Neuronal stem cell (in vitro differentiated cells): ENCODE results near the gene DRP2.

Experiments
- DNase-seq: peaks from one replicate; pipeline ENCODE4 v3.0.0-alpha.2; 2013; ENCODE audit warnings: low spot score
- H2AFZ ChIP-seq: one replicate; pipeline ENCODE4 v1.6.1; 2013; ENCODE audit warnings: mild to moderate bottlenecking, low read length, inconsistent platforms
- H2AK5ac ChIP-seq: 2 replicates; pipeline ENCODE4 v1.6.1; 2013; ENCODE audit warnings: low read depth, mild to moderate bottlenecking, inconsistent platforms, low read length, moderate library complexity, mixed read lengths
- H2BK120ac ChIP-seq: 2 replicates; pipeline ENCODE4 v1.6.1; 2013; ENCODE audit warnings: low read depth, mild to moderate bottlenecking, inconsistent platforms, low read length, moderate library complexity, mixed read lengths
- H2BK12ac ChIP-seq: one replicate; pipeline ENCODE4 v1.6.1; 2013; ENCODE audit warnings: low read length, inconsistent platforms
- H2BK15ac ChIP-seq: 2 replicates; pipeline ENCODE4 v1.6.1; 2013; ENCODE audit warnings: mild to moderate bottlenecking, low read length, inconsistent platforms, mixed read lengths
- H2BK5ac ChIP-seq: one replicate; pipeline ENCODE4 v1.6.1; 2013; ENCODE audit warnings: inconsistent platforms, mild to moderate bottlenecking, low read length, moderate library complexity
- H3K14ac ChIP-seq: one replicate; pipeline ENCODE4 v1.6.1; 2013; ENCODE audit warnings: low read length, inconsistent platforms
- H3K18ac ChIP-seq: 2 replicates; pipeline ENCODE4 v1.6.1; 2013; ENCODE audit warnings: low read length, inconsistent platforms
- H3K23ac ChIP-seq: 2 replicates; pipeline ENCODE4 v1.6.1; 2013; ENCODE audit warnings: low read depth, mild to moderate bottlenecking, mixed read lengths, low read length, inconsistent platforms; ENCODE audit not compliant: poor library complexity
- H3K27ac ChIP-seq: replicated peaks from 3 replicates; pipeline ENCODE4 v1.5.1; 2013; ENCODE audit warnings: low read length, inconsistent platforms
- H3K27me3 ChIP-seq, 3 experiments: 2 replicates each; pipeline ENCODE4 v1.6.1; 2013; ENCODE audit warnings: low read length in 3 of 3, mild to moderate bottlenecking in 2 of 3, inconsistent platforms in 1 of 3, low read depth in 1 of 3, mixed read lengths in 1 of 3, moderate library complexity in 1 of 3; ENCODE audit not compliant: control insufficient read depth in 3 of 3, insufficient read depth in 3 of 3
- H3K36me3 ChIP-seq, 2 donors: replicated peaks in 1 of 2; 2 replicates each; pipeline ENCODE4 v1.6.1; 2013; ENCODE audit warnings: low read length in 2 of 2; ENCODE audit not compliant: control insufficient read depth in 2 of 2, insufficient read depth in 2 of 2
- H3K4ac ChIP-seq: 2 replicates; pipeline ENCODE4 v1.6.1; 2013; ENCODE audit warnings: inconsistent platforms, mild to moderate bottlenecking, low read length, moderate library complexity
- H3K4me1 ChIP-seq, 2 donors: 1 replicate in 1 of 2; 2 replicates in 1 of 2; pipeline ENCODE4 v1.6.1; 2013; ENCODE audit warnings: low read length in 2 of 2, low read depth in 1 of 2; ENCODE audit not compliant: control insufficient read depth in 2 of 2, insufficient read depth in 1 of 2
- H3K4me2 ChIP-seq: one replicate; pipeline ENCODE4 v1.6.1; 2013; ENCODE audit warnings: mild to moderate bottlenecking, low read length, inconsistent platforms; ENCODE audit not compliant: insufficient read depth, poor library complexity, severe bottlenecking
- H3K4me3 ChIP-seq, 2 donors: 2 replicates each; pipeline ENCODE4 v1.5.1; 2013; ENCODE audit warnings: low read length in 2 of 2, mild to moderate bottlenecking in 2 of 2, inconsistent platforms in 1 of 2, moderate library complexity in 1 of 2
- H3K79me1 ChIP-seq: one replicate; pipeline ENCODE4 v1.6.1; 2013; ENCODE audit warnings: low read depth, mild to moderate bottlenecking, inconsistent platforms, low read length, moderate library complexity
- H3K9ac ChIP-seq: one replicate; pipeline ENCODE4 v1.6.1; 2013; ENCODE audit warnings: mild to moderate bottlenecking, low read depth, low read length, inconsistent platforms; ENCODE audit not compliant: poor library complexity
- H3K9me3 ChIP-seq, 2 donors: replicated peaks in 1 of 2; 2 replicates each; pipeline versions ENCODE3 to v1.6.1; 2013; ENCODE audit warnings: low read length in 2 of 2, mild to moderate bottlenecking in 2 of 2, inconsistent platforms in 1 of 2, low read depth in 1 of 2, mixed read lengths in 1 of 2, moderate library complexity in 1 of 2; ENCODE audit not compliant: control insufficient read depth in 2 of 2, insufficient read depth in 1 of 2
- H4K8ac ChIP-seq: one replicate; pipeline ENCODE4 v1.6.1; 2013; ENCODE audit warnings: low read depth, mild to moderate bottlenecking, inconsistent platforms, low read length, moderate library complexity
- H4K91ac ChIP-seq: one replicate; pipeline ENCODE4 v1.6.1; 2013; ENCODE audit warnings: low read length, low read depth, mild to moderate bottlenecking, inconsistent platforms; ENCODE audit not compliant: poor library complexity
- WGBS, 2 donors: extraction: QIAGEN DNeasy Blood & Tissue Kit; methylation state at CpG; one replicate each; pipeline ENCODE4 v1.1.7; 2013; ENCODE audit warnings: missing lambda C conversion rate in 2 of 2, mixed read lengths in 1 of 2; ENCODE audit not compliant: insufficient read length in 2 of 2, insufficient replicate concordance in 1 of 2; ENCODE audit errors: extremely low coverage in 2 of 2; 5-methylcytosine and 5-hydroxymethylcytosine counted together

DRP2 gene

GRCh38 chrX:101237041-101237440, 17.5 kb downstream of the DRP2 start:
- Histone ChIP-seq H3K18ac (no peak overlapping the region), H3K27me3 (no peaks in the 10 kb centered on the region), H2BK5ac (no peak overlapping the region), H2BK12ac (no peak overlapping the region), H3K9ac (no peak overlapping the region), H4K91ac (no peak overlapping the region), H3K23ac (no peak overlapping the region), H3K27ac (no peak overlapping the region), H3K4me3 (no peak overlapping the region), H4K8ac (no peak overlapping the region), H3K36me3 (peaks cover 0 to 6% of the 10 kb centered on the region in 2 donors), H3K4ac (no peak overlapping the region), H2BK120ac (no peak overlapping the region), H2AK5ac (no peak overlapping the region), H3K14ac (no peak overlapping the region), H2BK15ac (no peak overlapping the region), H3K79me1 (no peaks in the 10 kb centered on the region), H3K4me2 (no peak overlapping the region), H3K4me1 (no peaks in the 10 kb centered on the region), H3K9me3 (no peaks in the 10 kb centered on the region), H2AFZ (no peak overlapping the region)
- no CpG with 5 or more reads among the region's 2 CpGs for WGBS, 2 donors
- DNase-seq = no peak

- Histone ChIP-seq H3K36me3 (peaks cover 0 to 6% of the 10 kb centered on the region in 2 donors), H2BK5ac (no peak overlapping the region), H3K4me1 (no peaks in the 10 kb centered on the region), H3K9me3 (no peaks in the 10 kb centered on the region), H3K4me2 (no peak overlapping the region), H3K18ac (no peak overlapping the region), H3K79me1 (no peaks in the 10 kb centered on the region), H2BK12ac (no peak overlapping the region), H2AFZ (no peak overlapping the region), H4K8ac (no peak overlapping the region), H3K23ac (no peak overlapping the region), H2BK15ac (no peak overlapping the region), H3K27me3 (no peaks in the 10 kb centered on the region), H4K91ac (no peak overlapping the region), H3K27ac (no peak overlapping the region), H3K9ac (no peak overlapping the region), H3K4me3 (no peak overlapping the region), H2AK5ac (no peak overlapping the region), H2BK120ac (no peak overlapping the region), H3K14ac (no peak overlapping the region), H3K4ac (no peak overlapping the region)
- DNase-seq = no peak
- no CpG with 5 or more reads among the region's 9 CpGs for WGBS, 2 donors
Measured at GRCh38 chrX:101241531-101241930, 21.9 kb downstream of the DRP2 start.

- no peak overlapping the region for H3K27ac ChIP-seq
- no CpG with 5 or more reads among the region's 2 CpGs for WGBS, 2 donors
- H3K14ac ChIP-seq = no peak overlapping the region
- DNase-seq = no peak
- no peak overlapping the region for H3K9ac ChIP-seq
- no peak overlapping the region for H2BK120ac ChIP-seq
- no peak overlapping the region for H2BK5ac ChIP-seq
- H2AK5ac ChIP-seq = no peak overlapping the region
- H2AFZ ChIP-seq = no peak overlapping the region
- no peaks in the 10 kb centered on the region for H3K9me3 ChIP-seq
- H3K23ac ChIP-seq = no peak overlapping the region
- no peak overlapping the region for H3K4me2 ChIP-seq
- no peaks in the 10 kb centered on the region for H3K27me3 ChIP-seq
- no peak overlapping the region for H2BK12ac ChIP-seq
- peaks cover 0 to 2% of the 10 kb centered on the region in 2 donors for H3K36me3 ChIP-seq
- no peaks in the 10 kb centered on the region for H3K79me1 ChIP-seq
- no peak overlapping the region for H4K91ac ChIP-seq
- no peak overlapping the region for H4K8ac ChIP-seq
- H3K4me1 ChIP-seq = no peaks in the 10 kb centered on the region
- H3K18ac ChIP-seq = no peak overlapping the region
- H3K4me3 ChIP-seq = no peak overlapping the region
- H3K4ac ChIP-seq = no peak overlapping the region
- H2BK15ac ChIP-seq = no peak overlapping the region
Measured at GRCh38 chrX:101252634-101253033, 33.0 kb downstream of the DRP2 start.

DNA sequence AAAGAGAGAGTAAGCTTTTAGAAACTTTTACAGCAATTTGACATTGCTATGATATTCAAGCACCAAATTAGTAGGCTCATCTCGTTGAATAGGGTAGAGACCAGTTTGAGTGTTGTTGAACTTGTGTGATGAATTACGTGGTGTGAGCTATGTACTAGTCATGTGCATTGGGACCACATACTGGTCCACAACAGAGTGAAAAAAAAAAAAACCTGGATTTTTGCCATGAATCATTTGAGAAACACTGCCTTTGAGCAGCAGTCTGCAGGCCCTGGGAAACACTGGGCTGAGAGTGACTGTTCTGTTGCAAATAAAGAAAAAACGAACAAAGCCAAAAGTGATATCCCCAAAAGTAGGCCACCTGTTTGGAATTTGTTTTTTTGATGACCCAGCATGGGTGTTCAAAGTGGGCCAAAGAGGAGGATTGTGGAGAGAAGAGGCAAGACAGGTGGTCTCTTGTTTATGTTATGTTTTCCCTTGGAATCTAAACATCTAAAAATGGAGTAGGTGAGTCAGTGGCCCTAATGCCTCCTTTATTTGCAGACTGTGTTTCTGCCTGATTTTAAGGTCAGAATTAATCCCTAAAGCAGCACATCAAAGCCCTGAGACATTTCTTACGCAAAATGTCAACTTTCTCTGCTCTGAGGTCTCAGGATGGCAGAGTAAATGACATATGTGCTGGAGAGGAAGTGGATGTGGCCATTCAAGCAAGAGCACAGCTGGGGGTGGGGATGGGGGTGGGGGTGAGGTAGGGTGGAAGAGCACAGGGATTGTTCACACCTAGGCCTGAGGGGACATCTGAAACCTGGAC, 38.1 kb downstream of the DRP2 start:
- Histone ChIP-seq H3K27me3 (no peaks in the 10 kb centered on the region), H3K4me2 (no peak overlapping the region), H3K4ac (no peak overlapping the region), H3K14ac (no peak overlapping the region), H2AK5ac (no peak overlapping the region), H2BK12ac (no peak overlapping the region), H3K4me3 (no peak overlapping the region), H2AFZ (no peak overlapping the region), H2BK120ac (no peak overlapping the region), H2BK5ac (no peak overlapping the region), H3K79me1 (no peaks in the 10 kb centered on the region), H3K18ac (no peak overlapping the region), H4K91ac (no peak overlapping the region), H4K8ac (no peak overlapping the region), H3K23ac (no peak overlapping the region), H3K9ac (no peak overlapping the region), H3K36me3 (peaks cover 0 to 6% of the 10 kb centered on the region in 2 donors), H3K9me3 (no peaks in the 10 kb centered on the region), H2BK15ac (no peak overlapping the region), H3K27ac (no peak overlapping the region), H3K4me1 (no peaks in the 10 kb centered on the region)
- no CpG with 5 or more reads among the region's 4 CpGs for WGBS, 2 donors
- no peak for DNase-seq
